Activated naive CD8-positive, alpha-beta T cell treated with anti-CD3 and anti-CD28 coated beads, Interleukin-2, amount 10 ng/mL, durations not matched to agents 7 days and 5 days (primary cell): Measurements from ENCODE around the gene FLCN. TPM values are rescaled to one million over a fixed set of nuclear protein-coding genes. Genes with fewer than 3 reads are reported as not detected.

Source experiments
- ATAC-seq: fragments of 150-1000 bp; cut with Tn5 transposase; one replicate; pipeline ENCODE4 v1.10.0; 2021; ENCODE audit warnings: low read depth, moderate library complexity
- POLR2A ChIA-PET: fragments of 350-600 bp; sonication (Branson Sonifier 250); formaldehyde crosslinking; loops from one replicate; lab custom pipeline; 2021; ENCODE audit warnings: antibody characterized with exemption; lab: Charles Lee
- DNase-seq: peaks from one replicate; pipeline ENCODE4 v3.0.0; 2021
- H3K27ac Mint-ChIP-seq: one replicate; pipeline ENCODE4 v1.8.0; 2022; ENCODE audit warnings: mild to moderate bottlenecking, mixed read lengths
- H3K27me3 Mint-ChIP-seq: one replicate; pipeline ENCODE4 v1.8.0; 2022; ENCODE audit warnings: mild to moderate bottlenecking, moderate library complexity, mixed read lengths
- H3K36me3 Mint-ChIP-seq: one replicate; pipeline ENCODE4 v1.8.0; 2021; ENCODE audit warnings: mild to moderate bottlenecking, mixed read lengths
- H3K4me1 Mint-ChIP-seq: one replicate; pipeline ENCODE4 v1.8.0; 2021; ENCODE audit warnings: mixed read lengths
- H3K4me3 Mint-ChIP-seq: one replicate; pipeline ENCODE4 v1.8.0; 2022; ENCODE audit warnings: mild to moderate bottlenecking, moderate library complexity, mixed read lengths
- H3K9me3 Mint-ChIP-seq: one replicate; pipeline ENCODE4 v1.8.0; 2021; ENCODE audit warnings: mixed read lengths
- total RNA-seq, 2 experiments: library from RNA; stranded (reverse); gene quantifications; one replicate each; pipeline ENCODE4 v1.2.3, GENCODE V29; 2021

The FLCN gene
- total RNA-seq, 2 experiments from 2014 or later = 49.2 to 53.0 TPM

- no peak for ATAC-seq
- peaks cover 15% of the 10 kb centered on the region for H3K36me3 Mint-ChIP-seq
- H3K27ac Mint-ChIP-seq = peak overlapping the region; percentile 28
Observed at GRCh38 chr17:17172001-17172939, 64.7 kb downstream of the FLCN start.

DNA sequence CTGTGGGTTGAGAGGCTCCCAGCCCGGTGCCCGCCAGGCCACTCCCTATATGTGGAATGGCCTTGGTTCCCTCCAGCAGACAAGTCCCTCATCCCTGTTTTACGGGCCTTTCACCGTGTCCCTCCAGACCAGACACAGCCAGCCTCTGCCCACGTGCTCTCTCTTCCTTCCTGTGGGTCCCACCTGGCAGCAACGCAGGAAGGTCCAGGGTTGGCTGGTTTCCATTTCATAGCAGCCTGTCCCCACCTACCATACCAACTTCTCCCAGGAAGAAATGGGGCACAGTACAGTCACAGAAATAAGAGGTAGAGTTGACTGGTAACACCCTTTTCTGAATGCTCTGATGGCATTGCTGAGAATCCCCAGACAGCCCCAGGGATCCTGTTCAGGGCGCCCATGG, 65.8 kb downstream of the FLCN start:
- Mint-ChIP-seq H3K4me1 (peaks cover 14% of the 10 kb centered on the region), H3K27ac (no peak overlapping the region), H3K27me3 (no peaks in the 10 kb centered on the region), H3K9me3 (no peaks in the 10 kb centered on the region), H3K36me3 (peaks cover 11% of the 10 kb centered on the region), H3K4me3 (no peak overlapping the region)
- DNase-seq (no peak), ATAC-seq (no peak)
- POLR2A ChIA-PET = no interaction called here

More at GRCh38 chr17:17172001-17172939, 64.7 kb downstream of the FLCN start:
- no peak overlapping the region for H3K4me3 Mint-ChIP-seq
- no peaks in the 10 kb centered on the region for H3K27me3 Mint-ChIP-seq
- POLR2A ChIA-PET = interaction anchor here (1.2 kb wide), 1 partner anchor 16 kb away, joined by 3 read pairs; no protein-coding TSS in a partner anchor
- no peak for DNase-seq
- peaks cover 20% of the 10 kb centered on the region for H3K4me1 Mint-ChIP-seq
- H3K9me3 Mint-ChIP-seq = no peaks in the 10 kb centered on the region

- Mint-ChIP-seq H3K27ac (peak overlapping the region; percentile 56), H3K27me3 (no peaks in the 10 kb centered on the region), H3K4me1 (peaks cover 8% of the 10 kb centered on the region), H3K4me3 (no peak overlapping the region), H3K9me3 (no peaks in the 10 kb centered on the region), H3K36me3 (peaks cover 11% of the 10 kb centered on the region)
- no peak for DNase-seq
- no peak for ATAC-seq
- POLR2A ChIA-PET = no interaction called here
Observed at GRCh38 chr17:17170346-17170985, 66.5 kb downstream of the FLCN start.

DNA sequence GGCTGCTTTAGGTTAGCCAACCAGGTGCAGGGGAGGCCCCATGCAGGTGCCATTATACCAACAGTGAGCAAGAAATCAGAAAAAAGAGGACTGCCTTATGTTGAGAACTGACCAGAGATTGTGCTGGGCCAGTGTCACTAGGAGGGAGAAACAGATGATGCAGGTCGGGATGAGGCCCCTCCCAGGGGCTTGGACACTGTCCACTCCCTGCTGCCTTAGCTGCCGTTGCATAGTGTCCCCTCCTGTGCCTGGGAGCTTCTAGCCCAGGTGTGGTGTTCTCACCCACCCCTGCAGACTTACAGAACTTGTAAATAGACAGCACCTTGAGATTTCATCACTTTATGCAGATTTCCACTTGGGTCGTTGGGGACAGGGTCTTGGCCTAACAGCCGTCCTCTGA, 67.6 kb downstream of the FLCN start:
- POLR2A ChIA-PET = no interaction called here
- no peaks in the 10 kb centered on the region for H3K9me3 Mint-ChIP-seq
- no peaks in the 10 kb centered on the region for H3K27me3 Mint-ChIP-seq
- peaks cover 8% of the 10 kb centered on the region for H3K4me1 Mint-ChIP-seq
- H3K4me3 Mint-ChIP-seq = no peak overlapping the region
- H3K27ac Mint-ChIP-seq = peak overlapping the region; percentile 34
- H3K36me3 Mint-ChIP-seq = peaks cover 11% of the 10 kb centered on the region
- ATAC-seq (no peak), DNase-seq (no peak)

DNA sequence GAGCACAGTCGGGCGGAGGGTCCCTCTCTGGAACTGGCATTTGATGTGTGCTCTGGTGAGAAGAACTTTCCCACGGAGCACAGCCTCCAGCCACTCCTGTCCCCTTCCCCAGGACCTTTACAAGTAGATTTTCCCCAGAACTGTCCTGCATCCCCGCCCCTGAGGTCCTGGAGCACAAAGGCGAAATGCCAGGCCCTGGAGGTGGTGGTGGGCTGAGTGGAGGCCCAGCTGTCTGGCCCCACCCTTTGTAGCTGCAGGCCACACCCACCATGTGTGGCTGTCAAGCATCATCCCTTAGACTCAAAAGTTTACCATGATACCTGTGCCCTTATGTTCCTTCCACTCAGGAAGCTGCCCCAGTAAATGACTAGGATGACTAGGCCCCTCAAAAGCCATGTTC, 68.6 kb downstream of the FLCN start:
- H3K27ac Mint-ChIP-seq = no peak overlapping the region
- peaks cover 7% of the 10 kb centered on the region for H3K4me1 Mint-ChIP-seq
- no peaks in the 10 kb centered on the region for H3K9me3 Mint-ChIP-seq
- no peak overlapping the region for H3K4me3 Mint-ChIP-seq
- peaks cover 9% of the 10 kb centered on the region for H3K36me3 Mint-ChIP-seq
- no peak for ATAC-seq
- DNase-seq = no peak
- no peaks in the 10 kb centered on the region for H3K27me3 Mint-ChIP-seq
- POLR2A ChIA-PET = no interaction called here

GRCh38 chr17:17167986-17168385, 69.0 kb downstream of the FLCN start:
- H3K4me3 Mint-ChIP-seq = no peak overlapping the region
- POLR2A ChIA-PET = no interaction called here
- H3K36me3 Mint-ChIP-seq = peaks cover 9% of the 10 kb centered on the region
- no peaks in the 10 kb centered on the region for H3K27me3 Mint-ChIP-seq
- H3K27ac Mint-ChIP-seq = no peak overlapping the region
- H3K9me3 Mint-ChIP-seq = no peaks in the 10 kb centered on the region
- peaks cover 6% of the 10 kb centered on the region for H3K4me1 Mint-ChIP-seq
- ATAC-seq = no peak
- no peak for DNase-seq

- POLR2A ChIA-PET = no interaction called here
- DNase-seq = no peak
- H3K4me1 Mint-ChIP-seq = peaks cover 2% of the 10 kb centered on the region
- ATAC-seq = no peak
- no peaks in the 10 kb centered on the region for H3K9me3 Mint-ChIP-seq
- peak overlapping the region; percentile 32 for H3K27ac Mint-ChIP-seq
- no peak overlapping the region for H3K4me3 Mint-ChIP-seq
- peaks cover 7% of the 10 kb centered on the region for H3K36me3 Mint-ChIP-seq
- H3K27me3 Mint-ChIP-seq = no peaks in the 10 kb centered on the region
Observed at GRCh38 chr17:17167356-17167755, 69.6 kb downstream of the FLCN start.

- peaks cover 5% of the 10 kb centered on the region for H3K36me3 Mint-ChIP-seq
- H3K27ac Mint-ChIP-seq = no peak overlapping the region
- DNase-seq = no peak
- ATAC-seq = no peak
- H3K4me3 Mint-ChIP-seq = no peak overlapping the region
- no peaks in the 10 kb centered on the region for H3K27me3 Mint-ChIP-seq
- H3K9me3 Mint-ChIP-seq = no peaks in the 10 kb centered on the region
- peaks cover 2% of the 10 kb centered on the region for H3K4me1 Mint-ChIP-seq
- POLR2A ChIA-PET = no interaction called here
Observed at GRCh38 chr17:17166446-17166845, 70.5 kb downstream of the FLCN start.

GRCh38 chr17:17165666-17166308, 71.2 kb downstream of the FLCN start:
- H3K27me3 Mint-ChIP-seq = no peaks in the 10 kb centered on the region
- ATAC-seq (no peak), DNase-seq (no peak)
- H3K9me3 Mint-ChIP-seq = no peaks in the 10 kb centered on the region
- H3K27ac Mint-ChIP-seq = no peak overlapping the region
- H3K4me1 Mint-ChIP-seq = no peaks in the 10 kb centered on the region
- peaks cover 1% of the 10 kb centered on the region for H3K36me3 Mint-ChIP-seq
- H3K4me3 Mint-ChIP-seq = no peak overlapping the region
- POLR2A ChIA-PET = no interaction called here

DNA sequence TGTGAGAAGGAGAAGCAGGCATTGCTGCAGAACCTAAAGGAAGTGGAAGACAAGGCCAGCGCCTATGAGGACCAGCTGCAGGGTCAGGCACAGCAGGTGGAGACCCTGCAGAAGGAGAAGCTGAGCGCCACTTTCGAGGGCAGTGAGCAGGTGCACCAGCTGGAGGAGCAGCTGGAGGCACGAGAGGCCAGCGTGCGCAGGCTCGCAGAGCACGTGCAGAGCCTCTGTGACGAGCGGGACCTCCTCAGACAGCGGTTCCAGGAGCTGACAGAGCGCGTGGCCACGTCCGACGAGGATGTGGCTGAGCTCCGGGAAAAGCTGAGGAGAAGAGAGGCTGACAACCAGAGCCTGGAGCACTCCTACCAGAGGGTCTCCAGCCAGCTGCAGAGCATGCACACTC, 72.3 kb downstream of the FLCN start:
- no peak overlapping the region for H3K4me3 Mint-ChIP-seq
- ATAC-seq (no peak), DNase-seq (no peak)
- H3K4me1 Mint-ChIP-seq = no peaks in the 10 kb centered on the region
- POLR2A ChIA-PET = no interaction called here
- no peaks in the 10 kb centered on the region for H3K27me3 Mint-ChIP-seq
- peaks cover 1% of the 10 kb centered on the region for H3K36me3 Mint-ChIP-seq
- no peak overlapping the region for H3K27ac Mint-ChIP-seq
- no peaks in the 10 kb centered on the region for H3K9me3 Mint-ChIP-seq

DNA sequence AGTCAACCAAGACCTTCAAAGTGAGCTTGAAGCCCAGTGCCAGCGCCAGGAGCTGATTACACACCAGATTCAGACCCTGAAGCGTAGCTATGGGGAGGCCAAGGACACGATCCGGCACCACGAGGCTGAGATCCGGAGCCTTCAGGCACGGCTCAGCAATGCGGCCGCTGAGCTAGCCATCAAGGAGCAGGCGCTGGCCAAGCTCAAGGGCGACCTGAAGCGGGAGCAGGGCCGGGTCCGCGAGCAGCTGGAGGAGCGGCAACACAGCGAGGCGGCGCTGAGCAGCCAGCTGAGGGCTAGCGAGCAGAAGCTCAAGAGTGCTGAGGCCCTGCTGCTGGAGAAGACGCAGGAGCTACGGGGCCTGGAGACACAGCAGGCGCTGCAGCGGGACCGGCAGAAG, 72.8 kb downstream of the FLCN start:
- H3K27me3 Mint-ChIP-seq = no peaks in the 10 kb centered on the region
- no peak overlapping the region for H3K27ac Mint-ChIP-seq
- ATAC-seq (no peak), DNase-seq (no peak)
- H3K36me3 Mint-ChIP-seq = peaks cover 1% of the 10 kb centered on the region
- POLR2A ChIA-PET = no interaction called here
- no peak overlapping the region for H3K4me3 Mint-ChIP-seq
- H3K4me1 Mint-ChIP-seq = no peaks in the 10 kb centered on the region
- H3K9me3 Mint-ChIP-seq = no peaks in the 10 kb centered on the region
